B cell (primary cell): ENCODE data around the gene TLDC2.

Source experiments
- CTCF ChIP-seq: fragments of 200-600 bp; IDR thresholded peaks from one replicate; pipeline ENCODE4 v1.8.0; 2022; ENCODE audit warnings: antibody characterized with exemption, mild to moderate bottlenecking
- EZH2 ChIP-seq: IDR thresholded peaks from 2 replicates; pipeline ENCODE4 v1.6.1; 2012; ENCODE audit warnings: borderline replicate concordance, low read depth, mild to moderate bottlenecking, moderate library complexity, low read length; ENCODE audit not compliant: insufficient read depth, poor library complexity, severe bottlenecking

- TF ChIP-seq CTCF (no peak), EZH2 (no peak)
Measured at GRCh38 chr20:36830791-36831691, 44.9 kb upstream of the TLDC2 start.
